H1 (cell line): ENCODE measurements around the gene PLB1. TPM values are rescaled to one million over a fixed set of nuclear protein-coding genes. Genes with fewer than 3 reads are reported as not detected.

Experiments used
- CTCF ChIA-PET: fragments of 300-600 bp; sonication (Branson Sonifier 250); formaldehyde crosslinking; loops from one replicate; lab custom pipeline; 2021; ENCODE audit not compliant: partially characterized antibody; lab: Charles Lee
- POLR2A ChIA-PET: fragments of 300-600 bp; sonication (Branson Sonifier 250); formaldehyde crosslinking; loops from one replicate; lab custom pipeline; 2021; ENCODE audit warnings: inconsistent platforms; ENCODE audit not compliant: partially characterized antibody; lab: Charles Lee
- DNase-seq, 2 experiments: peaks; one replicate each; pipeline versions ENCODE4 v3.0.0 to v3.0.0-alpha.2; 2010 to 2022; ENCODE audit warnings: low spot score in 2 of 2, low read depth in 1 of 2, mixed read lengths in 1 of 2
- FAIRE-seq: peaks from 2 replicates; lab custom pipeline; 2011; peaks lifted over from hg19 to GRCh38; lab: Jason Lieb, UNC
- H2AFZ ChIP-seq: 2 replicates; pipeline ENCODE4 v1.8.1; 2012; ENCODE audit warnings: low read length, inconsistent platforms
- H2AK5ac ChIP-seq: 2 replicates; pipeline ENCODE4 v1.6.1; 2013; ENCODE audit warnings: low read depth, low read length
- H2BK120ac ChIP-seq: replicated peaks from 2 replicates; pipeline ENCODE3; 2013; ENCODE audit warnings: low read depth, low read length, inconsistent platforms
- H2BK12ac ChIP-seq: 2 replicates; pipeline ENCODE4 v1.6.1; 2013; ENCODE audit warnings: low read depth, low read length
- H2BK15ac ChIP-seq: 2 replicates; pipeline ENCODE4 v1.6.1; 2013; ENCODE audit warnings: low read length
- H2BK20ac ChIP-seq: 2 replicates; pipeline ENCODE4 v1.6.1; 2013; ENCODE audit warnings: low read length
- H2BK5ac ChIP-seq: 2 replicates; pipeline ENCODE4 v1.6.1; 2013; ENCODE audit warnings: low read depth, low read length
- H3K14ac ChIP-seq: 2 replicates; pipeline ENCODE4 v1.6.1; 2013; ENCODE audit warnings: inconsistent platforms; ENCODE audit not compliant: insufficient read length
- H3K18ac ChIP-seq: 2 replicates; pipeline ENCODE4 v1.6.1; 2013; ENCODE audit warnings: low read length; ENCODE audit errors: extremely low read depth
- H3K23ac ChIP-seq: 2 replicates; pipeline ENCODE4 v1.6.1; 2013; ENCODE audit warnings: inconsistent platforms; ENCODE audit not compliant: insufficient read length
- H3K23me2 ChIP-seq: 2 replicates; pipeline ENCODE4 v1.6.1; 2013; ENCODE audit warnings: low read depth, low read length
- H3K27ac ChIP-seq: 2 replicates; pipeline ENCODE4 v1.6.1; 2011; ENCODE audit warnings: low read depth, low read length, inconsistent platforms
- H3K27me3 ChIP-seq, 4 experiments: replicated peaks in 1 of 4; 1 replicate in 1 of 4; 2 replicates in 3 of 4; pipeline versions ENCODE4 v1.6.1 to v1.8.1; 2011 to 2013; ENCODE audit warnings: low read length in 3 of 4, mild to moderate bottlenecking in 3 of 4, inconsistent platforms in 2 of 4, mixed read lengths in 2 of 4, moderate library complexity in 1 of 4; ENCODE audit not compliant: control insufficient read depth in 3 of 4, insufficient read depth in 3 of 4; ENCODE audit errors: extremely low read depth in 1 of 4
- H3K36me3 ChIP-seq, 4 experiments: 2 replicates each; pipeline versions ENCODE4 v1.6.1 to v1.8.1; 2011 to 2013; ENCODE audit warnings: mild to moderate bottlenecking in 4 of 4, low read length in 3 of 4, moderate library complexity in 2 of 4, control low read depth in 1 of 4, inconsistent platforms in 1 of 4; ENCODE audit not compliant: insufficient read depth in 4 of 4, control insufficient read depth in 2 of 4
- H3K4ac ChIP-seq: replicated peaks from 2 replicates; pipeline ENCODE3; 2013; ENCODE audit warnings: low read length, low read depth, mixed read lengths, inconsistent platforms; ENCODE audit not compliant: insufficient read length
- H3K4me1 ChIP-seq, 4 experiments: replicated peaks in 1 of 4; 1 replicate in 1 of 4; 2 replicates in 3 of 4; pipeline versions ENCODE4 v1.6.1 to v1.8.1; 2011 to 2013; ENCODE audit warnings: low read length in 3 of 4, inconsistent platforms in 2 of 4, mixed read lengths in 1 of 4; ENCODE audit not compliant: insufficient read depth in 4 of 4, control insufficient read depth in 3 of 4
- H3K4me2 ChIP-seq, 2 experiments: 2 replicates each; pipeline versions ENCODE4 v1.6.1 to v1.8.1; 2011 to 2013; ENCODE audit warnings: low read depth in 2 of 2, low read length in 2 of 2, control low read depth in 1 of 2, inconsistent platforms in 1 of 2, mild to moderate bottlenecking in 1 of 2; ENCODE audit not compliant: insufficient read depth in 1 of 2
- H3K4me3 ChIP-seq, 4 experiments: fragments of 200-600, 300-600 bp in 1 of 4; sonication (generic), shearing (Covaris generic), sonication (Bioruptor Twin) in 1 of 4; 2 replicates each; pipeline versions ENCODE4 v1.5.1 to v1.8.1; 2011 to 2016; ENCODE audit warnings: low read length in 4 of 4, low read depth in 3 of 4, control low read depth in 2 of 4, inconsistent platforms in 2 of 4, mild to moderate bottlenecking in 2 of 4, mixed read lengths in 1 of 4, moderate library complexity in 1 of 4; ENCODE audit not compliant: insufficient read depth in 2 of 4; ENCODE audit errors: extremely low read depth in 1 of 4
- H3K56ac ChIP-seq: replicated peaks from 2 replicates; pipeline ENCODE3; 2013; ENCODE audit warnings: low read depth, mild to moderate bottlenecking, mixed read lengths, low read length, inconsistent platforms; ENCODE audit not compliant: insufficient read length
- H3K79me1 ChIP-seq: 2 replicates; pipeline ENCODE4 v1.6.1; 2013; ENCODE audit warnings: low read depth, low read length, control low read depth
- H3K79me2 ChIP-seq, 2 experiments: 2 replicates each; pipeline versions ENCODE4 v1.6.1 to v1.8.1; 2012 to 2013; ENCODE audit warnings: low read length in 2 of 2, mild to moderate bottlenecking in 2 of 2, inconsistent platforms in 1 of 2; ENCODE audit not compliant: insufficient read depth in 2 of 2, control insufficient read depth in 1 of 2
- H3K9ac ChIP-seq, 4 experiments: replicated peaks in 1 of 4; 1 replicate in 1 of 4; 2 replicates in 3 of 4; pipeline versions ENCODE4 v1.6.1 to v1.8.1; 2011 to 2013; ENCODE audit warnings: low read depth in 3 of 4, low read length in 3 of 4, control low read depth in 2 of 4, mild to moderate bottlenecking in 2 of 4, moderate library complexity in 2 of 4, inconsistent platforms in 1 of 4; ENCODE audit errors: extremely low read depth in 1 of 4
- H3K9me3 ChIP-seq, 2 experiments: 2 replicates each; pipeline versions ENCODE4 v1.6.1 to v1.8.1; 2012 to 2013; ENCODE audit warnings: mild to moderate bottlenecking in 2 of 2, moderate library complexity in 2 of 2, control low read depth in 1 of 2, inconsistent platforms in 1 of 2, low read depth in 1 of 2, low read length in 1 of 2, mixed read lengths in 1 of 2; ENCODE audit not compliant: insufficient read depth in 2 of 2
- H4K20me1 ChIP-seq, 2 experiments: replicated peaks in 1 of 2; 2 replicates each; pipeline versions ENCODE3 to v1.8.1; 2011 to 2013; ENCODE audit warnings: inconsistent platforms in 2 of 2, low read length in 2 of 2, mild to moderate bottlenecking in 1 of 2; ENCODE audit not compliant: insufficient read depth in 2 of 2, control insufficient read depth in 1 of 2
- H4K5ac ChIP-seq: 2 replicates; pipeline ENCODE4 v1.6.1; 2013; ENCODE audit warnings: low read length, low read depth, mixed read lengths, inconsistent platforms; ENCODE audit not compliant: insufficient read length
- H4K8ac ChIP-seq: 2 replicates; pipeline ENCODE4 v1.8.0; 2013; ENCODE audit warnings: mild to moderate bottlenecking, moderate library complexity, low read length, inconsistent platforms; ENCODE audit not compliant: insufficient read depth; ENCODE audit errors: extremely low read depth
- H4K91ac ChIP-seq: replicated peaks from 2 replicates; pipeline ENCODE3; 2013; ENCODE audit warnings: low read length, mixed read lengths, inconsistent platforms; ENCODE audit not compliant: insufficient read length
- CBX5 ChIP-seq: fragments of 300-800, 300-1000 bp; sonication (generic); IDR thresholded peaks from 2 replicates; pipeline ENCODE4 v1.7.1; 2016; ENCODE audit warnings: antibody characterized with exemption, low read length, low read depth
- CBX8 ChIP-seq: fragments of 300-800, 300-1000 bp; sonication (generic); IDR thresholded peaks from 2 replicates; pipeline ENCODE4 v1.7.1; 2016; ENCODE audit warnings: low read depth, low read length, borderline replicate concordance
- CTBP2 ChIP-seq: IDR thresholded peaks from 2 replicates; pipeline ENCODE4 v1.7.0; 2011; ENCODE audit warnings: borderline replicate concordance, mild to moderate bottlenecking, moderate library complexity, mixed read lengths, low read length; ENCODE audit not compliant: insufficient read depth, insufficient read length
- EP300 ChIP-seq, 2 experiments: IDR thresholded peaks; 1 replicate in 1 of 2; 2 replicates in 1 of 2; pipeline ENCODE4 v1.6.1; 2011 to 2012; ENCODE audit warnings: low read depth in 2 of 2, low read length in 2 of 2, mild to moderate bottlenecking in 2 of 2, borderline replicate concordance in 1 of 2, inconsistent platforms in 1 of 2, moderate library complexity in 1 of 2
- EZH2 ChIP-seq: fragments of 200-600 bp; sonication (generic); IDR thresholded peaks from 2 replicates; pipeline ENCODE4 v1.7.1; 2012; ENCODE audit warnings: low read depth, mild to moderate bottlenecking, moderate library complexity, low read length, inconsistent platforms; ENCODE audit not compliant: severe bottlenecking
- JUN ChIP-seq: IDR thresholded peaks from 2 replicates; pipeline ENCODE4 v1.6.1; 2011; ENCODE audit warnings: low read depth, mild to moderate bottlenecking, improper control_type of control experiment, low read length
- JUND ChIP-seq: IDR thresholded peaks from 2 replicates; pipeline ENCODE4 v1.6.1; 2011; ENCODE audit warnings: mild to moderate bottlenecking, improper control_type of control experiment, low read length
- KDM5A ChIP-seq: fragments of 200-600 bp; IDR thresholded peaks from 2 replicates; pipeline ENCODE4 v1.7.1; 2012; ENCODE audit warnings: mild to moderate bottlenecking, low read length, inconsistent platforms, mixed read lengths
- NANOG ChIP-seq: IDR thresholded peaks from 2 replicates; pipeline ENCODE4 v1.6.1; 2011; ENCODE audit warnings: low read length, low read depth, mild to moderate bottlenecking, inconsistent platforms; ENCODE audit not compliant: insufficient read depth, poor library complexity, severe bottlenecking
- TBP ChIP-seq: IDR thresholded peaks from 2 replicates; pipeline ENCODE4 v1.6.1; 2011; ENCODE audit warnings: low read depth, low read length, improper control_type of control experiment
- WGBS, 2 experiments: shearing (Covaris generic) in 1 of 2; methylation state at CpG; one replicate each; pipeline versions ENCODE4 v1.1.6 to v1.1.7; 2013 to 2015; ENCODE audit warnings: low lambda C conversion rate in 2 of 2, mixed read lengths in 2 of 2, inconsistent platforms in 1 of 2, low coverage in 1 of 2, missing lambda C conversion rate in 1 of 2; ENCODE audit not compliant: insufficient replicate concordance in 2 of 2, insufficient coverage in 1 of 2, insufficient read length in 1 of 2; ENCODE audit errors: extremely low coverage in 1 of 2, missing lambda C conversion rate in 1 of 2; 5-methylcytosine and 5-hydroxymethylcytosine counted together
- polyA plus RNA-seq, 7 experiments: library from polyadenylated mRNA; depleted of rRNA in 3 of 7; stranded (reverse) in 5 of 7; unstranded in 2 of 7; fragments of >200 nt in 5 of 7; fragments of 200-250 nt in 2 of 7; gene quantifications; 1 replicate in 5 of 7; 2 replicates in 1 of 7; 4 replicates in 1 of 7; pipeline versions ENCODE4 v1.2.1 to v1.2.3, GENCODE V29; 2011 to 2013; ENCODE audit warnings: missing spikeins in 2 of 7, mixed read lengths in 2 of 7
- total RNA-seq: library from RNA; stranded (reverse); fragmentation: NEBNext Ultra II Directional; extraction: Animal tissue kit (Norgen Biotek cat#: 25700); gene quantifications from 2 replicates; pipeline ENCODE4 v1.2.1, GENCODE V29; 2021
- TF ChIP-seq, protein P1 (sequence below): IDR thresholded peaks from 2 replicates; pipeline ENCODE4 v1.6.1; 2012; ENCODE audit warnings: inconsistent platforms
- TF ChIP-seq, protein P2 (sequence below): IDR thresholded peaks from 2 replicates; pipeline ENCODE4 v1.6.1; 2012; ENCODE audit warnings: inconsistent platforms

Gene PLB1
- total and polyA plus RNA-seq, 2 of the 8 experiments (the other 6 are each of a cell fraction or from before 2014, with no cell fraction given) = 0.20 to 0.36 TPM

DNA sequence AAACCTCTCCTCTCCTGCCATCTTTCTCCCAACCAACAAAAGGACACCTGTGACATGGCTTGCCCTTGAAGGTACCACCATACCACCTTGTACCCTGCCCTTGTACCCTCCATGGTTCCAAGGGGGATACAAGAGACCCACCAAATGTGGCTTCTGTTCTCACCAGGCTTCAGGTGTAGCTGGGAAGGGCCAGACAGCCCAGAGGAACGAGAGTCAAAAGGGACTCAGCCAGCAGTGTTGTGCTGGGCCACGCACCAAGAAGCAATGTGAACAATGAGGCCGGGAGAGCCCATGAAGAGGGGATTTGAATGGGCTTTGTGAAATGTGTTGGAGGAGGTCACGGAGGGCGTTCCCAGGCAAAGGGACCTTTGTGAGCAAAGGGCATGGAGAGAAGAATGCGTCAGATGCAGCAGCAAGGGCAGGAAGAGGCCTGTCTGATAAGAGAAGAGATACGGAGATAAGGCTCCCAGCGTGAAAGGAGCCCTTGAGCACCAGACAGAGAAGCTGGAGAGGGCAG, 48.6 kb downstream of the PLB1 start:
- FAIRE-seq = no peak
- Histone ChIP-seq H3K4me2 (no peak overlapping the region), H3K36me3 (no peaks in the 10 kb centered on the region)
- TF ChIP-seq CBX5 (no peak), EP300 (IDR thresholded peaks at IDR 0.05; ENCODE audit: borderline replicate concordance in 1 of 2, low read depth in 2 of 2, low read length in 2 of 2) (no peak), KDM5A (no peak), TBP (no peak), NANOG (no peak), JUND (no peak), JUN (no peak), CBX8 (no peak), CTBP2 (no peak), EZH2 (no peak)
- TF ChIP-seq, protein P1, sequence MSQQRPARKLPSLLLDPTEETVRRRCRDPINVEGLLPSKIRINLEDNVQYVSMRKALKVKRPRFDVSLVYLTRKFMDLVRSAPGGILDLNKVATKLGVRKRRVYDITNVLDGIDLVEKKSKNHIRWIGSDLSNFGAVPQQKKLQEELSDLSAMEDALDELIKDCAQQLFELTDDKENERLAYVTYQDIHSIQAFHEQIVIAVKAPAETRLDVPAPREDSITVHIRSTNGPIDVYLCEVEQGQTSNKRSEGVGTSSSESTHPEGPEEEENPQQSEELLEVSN = no peak
- TF ChIP-seq, protein P2, sequence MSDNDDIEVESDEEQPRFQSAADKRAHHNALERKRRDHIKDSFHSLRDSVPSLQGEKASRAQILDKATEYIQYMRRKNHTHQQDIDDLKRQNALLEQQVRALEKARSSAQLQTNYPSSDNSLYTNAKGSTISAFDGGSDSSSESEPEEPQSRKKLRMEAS = no peak

More for the DNA sequence above, 48.6 kb downstream of the PLB1 start:
- Histone ChIP-seq H4K8ac (0 out of 2 replicates have a peak overlapping the region, but pooled peaks have one; percentile 28), H3K18ac (no peak overlapping the region), H3K79me1 (no peaks in the 10 kb centered on the region), H3K4me3 (no peak overlapping the region), H4K20me1 (no peaks in the 10 kb centered on the region), H3K9ac (no peak overlapping the region; a peak in 1 of 7 replicates), H4K5ac (no peak overlapping the region), H3K9me3 (no peaks in the 10 kb centered on the region), H2AFZ (no peak overlapping the region), H2BK12ac (no peak overlapping the region), H2BK15ac (no peak overlapping the region), H3K56ac (no peak overlapping the region), H3K4ac (no peak overlapping the region), H3K23me2 (no peaks in the 10 kb centered on the region), H3K14ac (no peak overlapping the region), H2BK120ac (no peak overlapping the region), H3K4me1 (no peaks in the 10 kb centered on the region; a peak in 1 of 7 replicates), H4K91ac (no peak overlapping the region), H2BK5ac (no peak overlapping the region), H3K23ac (no peak overlapping the region), H3K27me3 (no peaks in the 10 kb centered on the region; a peak in 2 of 7 replicates), H3K27ac (no peak overlapping the region), H2BK20ac (no peak overlapping the region), H3K79me2 (no peaks in the 10 kb centered on the region), H2AK5ac (no peak overlapping the region)
- ChIA-PET CTCF (interaction anchor here (1.2 kb wide), 1 partner anchor 9 kb away, joined by 5 read pairs; no protein-coding TSS in a partner anchor), POLR2A (no interaction called here)
- WGBS, 2 experiments = 87% methylated on average over 8 of the region's 8 CpGs; no CpG with 5 or more reads in 1 of the 2 experiments
- no peak for DNase-seq
